IgD-negative memory B cell (primary cell): ENCODE data around the gene MSANTD3. TPM values are rescaled to one million over a fixed set of nuclear protein-coding genes. Genes with fewer than 3 reads are reported as not detected.

Experiments used
- H3K27ac Mint-ChIP-seq, 3 donors: one replicate each; pipeline ENCODE4 v1.8.0; 2020 to 2022; ENCODE audit warnings: mild to moderate bottlenecking in 3 of 3, mixed read lengths in 3 of 3, moderate library complexity in 1 of 3
- H3K27me3 Mint-ChIP-seq: one replicate; pipeline ENCODE4 v1.8.0; 2021; ENCODE audit warnings: mixed read lengths
- H3K36me3 Mint-ChIP-seq: one replicate; pipeline ENCODE4 v1.8.0; 2020; ENCODE audit warnings: mild to moderate bottlenecking, mixed read lengths
- H3K4me1 Mint-ChIP-seq, 3 donors: one replicate each; pipeline ENCODE4 v1.8.0; 2020 to 2022; ENCODE audit warnings: mixed read lengths in 3 of 3, mild to moderate bottlenecking in 1 of 3
- H3K4me3 Mint-ChIP-seq, 4 donors: one replicate each; pipeline ENCODE4 v1.8.0; 2020 to 2022; ENCODE audit warnings: mild to moderate bottlenecking in 4 of 4, mixed read lengths in 4 of 4, moderate library complexity in 3 of 4
- H3K9me3 Mint-ChIP-seq, 3 donors: one replicate each; pipeline ENCODE4 v1.8.0; 2020 to 2021; ENCODE audit warnings: mixed read lengths in 3 of 3, mild to moderate bottlenecking in 1 of 3
- polyA plus RNA-seq: library from polyadenylated mRNA; unstranded; fragments of 300-500 nt; fragmentation: Illumina TruSeq; gene quantifications from one replicate; pipeline ENCODE4 v1.2.3, GENCODE V29; 2021

MSANTD3 gene
- polyA plus RNA-seq, 1 donor from 2014 or later = 4.7 TPM

DNA sequence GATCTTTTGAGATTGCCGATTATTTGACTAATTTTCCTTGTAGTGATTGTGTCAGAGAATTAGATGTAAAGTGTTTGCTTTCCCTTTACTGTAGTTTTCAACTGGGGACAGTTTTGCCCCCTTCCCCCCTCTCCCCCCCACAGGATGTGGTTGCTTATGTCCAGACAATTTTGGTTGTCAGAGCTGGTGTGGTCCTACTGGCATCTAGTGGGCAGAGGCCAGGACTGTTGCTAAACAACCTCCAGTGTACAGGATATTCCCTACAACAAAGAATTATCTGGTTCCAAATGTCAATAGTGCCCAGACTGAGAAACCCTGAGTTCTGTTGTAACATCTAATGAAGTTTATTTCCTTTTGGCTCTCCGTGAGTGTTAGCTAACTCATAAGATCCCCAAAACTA lies 66.0 kb downstream of the MSANTD3 start:
- H3K36me3 Mint-ChIP-seq = peaks cover 1% of the 10 kb centered on the region
- no peaks in the 10 kb centered on the region for H3K4me1 Mint-ChIP-seq
- H3K27me3 Mint-ChIP-seq = no peaks in the 10 kb centered on the region
- H3K9me3 Mint-ChIP-seq = no peaks in the 10 kb centered on the region
- H3K4me3 Mint-ChIP-seq = no peak overlapping the region
- no peak overlapping the region for H3K27ac Mint-ChIP-seq

DNA sequence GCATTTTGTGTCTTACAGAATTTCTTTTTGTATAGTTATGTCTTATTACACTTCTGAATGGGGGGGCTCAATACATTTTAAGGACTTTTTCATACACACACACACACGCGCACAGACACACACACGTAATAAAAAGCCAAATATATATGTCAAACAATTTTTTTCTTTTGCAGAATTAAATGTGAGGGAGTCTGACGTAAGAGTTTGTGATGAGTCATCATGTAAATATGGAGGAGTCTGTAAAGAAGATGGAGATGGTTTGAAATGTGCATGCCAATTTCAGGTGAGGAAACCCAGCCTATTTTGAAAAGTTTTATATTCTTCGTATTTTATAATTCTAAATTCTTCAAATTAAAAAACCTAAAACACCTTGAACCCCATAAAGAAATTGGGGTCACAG lies 71.6 kb downstream of the MSANTD3 start:
- Mint-ChIP-seq H3K27ac (no peak overlapping the region), H3K9me3 (no peaks in the 10 kb centered on the region), H3K27me3 (no peaks in the 10 kb centered on the region), H3K36me3 (no peaks in the 10 kb centered on the region), H3K4me1 (peaks cover 0 to 9% (median 4%) of the 10 kb centered on the region in 3 donors), H3K4me3 (no peak overlapping the region)

DNA sequence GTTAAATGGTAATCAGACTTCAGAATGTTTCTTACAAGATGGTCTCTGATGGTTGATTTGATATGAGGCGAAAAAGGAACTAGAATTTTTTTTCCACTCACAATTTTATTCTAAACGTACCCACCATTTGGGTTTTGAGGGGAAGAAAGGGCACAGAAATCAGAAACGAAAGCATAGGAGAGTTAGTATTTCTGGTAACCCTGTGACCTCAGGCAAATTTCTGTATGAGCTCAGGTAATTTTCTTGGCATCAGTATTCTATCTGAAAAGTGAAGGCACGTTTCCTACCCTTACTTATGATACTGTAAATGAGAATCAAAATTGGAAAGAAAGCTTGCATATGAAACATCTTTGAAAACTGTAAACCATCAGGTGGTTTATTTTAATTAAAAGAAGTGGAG lies 72.5 kb downstream of the MSANTD3 start:
- no peaks in the 10 kb centered on the region for H3K9me3 Mint-ChIP-seq
- H3K27ac Mint-ChIP-seq = no peak overlapping the region
- no peak overlapping the region for H3K4me3 Mint-ChIP-seq

DNA sequence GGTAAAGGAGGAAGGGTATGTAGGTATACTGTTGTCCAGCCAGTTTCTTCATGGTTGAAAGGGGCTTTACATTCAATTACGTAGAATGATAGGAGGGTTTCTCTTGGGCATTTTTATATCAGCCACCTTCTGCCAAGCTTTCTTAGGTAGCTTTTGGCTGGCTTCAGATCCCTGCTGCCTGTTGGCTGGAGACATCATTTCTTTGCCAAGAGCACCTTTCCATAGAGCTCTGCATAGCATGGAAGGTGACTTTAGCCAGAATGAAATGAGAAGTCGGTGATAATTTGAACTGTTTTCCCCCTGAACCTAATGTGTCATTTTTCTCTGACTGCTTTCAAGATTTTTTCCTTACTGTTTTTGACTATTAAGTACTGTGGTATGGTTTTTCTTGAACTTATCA lies 72.9 kb downstream of the MSANTD3 start:
- Mint-ChIP-seq H3K9me3 (no peaks in the 10 kb centered on the region), H3K4me1 (peaks cover 0 to 9% (median 4%) of the 10 kb centered on the region in 3 donors), H3K27ac (no peak overlapping the region), H3K27me3 (no peaks in the 10 kb centered on the region), H3K4me3 (no peak overlapping the region), H3K36me3 (no peaks in the 10 kb centered on the region)

More for the DNA sequence above, 72.5 kb downstream of the MSANTD3 start:
- Mint-ChIP-seq H3K36me3 (no peaks in the 10 kb centered on the region), H3K27me3 (no peaks in the 10 kb centered on the region), H3K4me1 (peaks cover 0 to 9% (median 4%) of the 10 kb centered on the region in 3 donors)

Other genes starting within 250 kb of the MSANTD3 start
- gene TEX10, start 74.2 kb upstream of the MSANTD3 start, polyA plus RNA-seq = 17.5 TPM
- gene TMEFF1, start 46.0 kb downstream of the MSANTD3 start, polyA plus RNA-seq = not detected
- not detected for gene CAVIN4, start 150.9 kb downstream of the MSANTD3 start, polyA plus RNA-seq